ENCODE data around the gene DNAH14. TPM values are rescaled to one million over a fixed set of nuclear protein-coding genes. Genes with fewer than 3 reads are reported as not detected.

DNAH14 gene
- total RNA-seq, 1 experiment from 2014 or later: 57.3 TPM

DNA sequence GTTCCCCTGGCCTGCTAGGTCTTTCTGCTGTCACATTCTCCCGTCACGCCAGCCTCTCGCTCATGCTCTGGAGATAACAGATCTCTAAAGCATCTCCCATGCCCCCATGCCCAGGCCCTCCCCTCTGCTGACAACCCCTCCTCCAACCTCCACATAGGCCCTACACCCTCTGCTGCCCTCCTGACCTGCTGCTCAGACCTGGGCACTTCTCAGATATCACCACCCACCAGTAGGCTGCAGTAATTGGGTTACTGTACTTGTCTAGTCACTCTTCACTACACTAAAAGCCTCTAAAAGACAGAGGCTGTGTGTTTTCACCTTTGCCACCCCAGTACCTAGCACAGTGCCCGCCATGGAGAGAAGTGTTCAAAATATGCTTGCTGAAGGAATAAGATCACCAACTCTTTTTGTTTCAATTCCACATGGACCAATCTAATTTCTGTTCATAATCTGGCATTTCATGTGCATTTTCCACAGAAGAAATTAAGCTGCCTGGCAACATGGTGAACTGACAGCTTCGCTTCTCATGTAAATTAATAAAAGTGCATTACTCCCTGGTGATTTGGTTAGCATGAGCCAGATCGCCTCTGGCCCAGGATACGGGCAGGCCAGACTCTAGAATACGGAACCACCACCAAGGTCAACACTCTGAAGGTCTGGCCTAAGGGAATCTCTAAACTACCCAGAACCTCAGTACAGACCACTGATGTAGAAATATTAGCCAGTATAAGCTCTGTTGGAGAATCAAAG lies 477.7 kb downstream of the DNAH14 start:
- H3K4me1 Mint-ChIP-seq (ENCODE audit: low read depth, unreplicated experiment): peaks cover 8% of the 10 kb centered on the region
- Histone ChIP-seq H3K27me3 (replicated peaks; ENCODE audit: control insufficient read depth, insufficient read depth, low read length) (no peaks in the 10 kb centered on the region), H3K9me3 (no peaks in the 10 kb centered on the region), H3K4me1 (peaks cover 14% of the 10 kb centered on the region; the same call in 1 of the 2 replicates), H3K36me3 (ENCODE audit: control insufficient read depth, insufficient read depth, low read length) (peaks cover 4% of the 10 kb centered on the region; the same call in 1 of the 2 replicates), H3K4me3 (ENCODE audit: low read depth, low read length) (no peak overlapping the region)
- intact Hi-C loops (cut with micrococcal nuclease; ENCODE audit: unreplicated experiment): no loop called here
- ChIA-PET CTCF (no interaction called here), POLR2A (no interaction called here)
- no peaks in the 10 kb centered on the region for H3K27me3 Mint-ChIP-seq (ENCODE audit: insufficient read depth, unreplicated experiment)
- TF ChIP-seq, protein P1, sequence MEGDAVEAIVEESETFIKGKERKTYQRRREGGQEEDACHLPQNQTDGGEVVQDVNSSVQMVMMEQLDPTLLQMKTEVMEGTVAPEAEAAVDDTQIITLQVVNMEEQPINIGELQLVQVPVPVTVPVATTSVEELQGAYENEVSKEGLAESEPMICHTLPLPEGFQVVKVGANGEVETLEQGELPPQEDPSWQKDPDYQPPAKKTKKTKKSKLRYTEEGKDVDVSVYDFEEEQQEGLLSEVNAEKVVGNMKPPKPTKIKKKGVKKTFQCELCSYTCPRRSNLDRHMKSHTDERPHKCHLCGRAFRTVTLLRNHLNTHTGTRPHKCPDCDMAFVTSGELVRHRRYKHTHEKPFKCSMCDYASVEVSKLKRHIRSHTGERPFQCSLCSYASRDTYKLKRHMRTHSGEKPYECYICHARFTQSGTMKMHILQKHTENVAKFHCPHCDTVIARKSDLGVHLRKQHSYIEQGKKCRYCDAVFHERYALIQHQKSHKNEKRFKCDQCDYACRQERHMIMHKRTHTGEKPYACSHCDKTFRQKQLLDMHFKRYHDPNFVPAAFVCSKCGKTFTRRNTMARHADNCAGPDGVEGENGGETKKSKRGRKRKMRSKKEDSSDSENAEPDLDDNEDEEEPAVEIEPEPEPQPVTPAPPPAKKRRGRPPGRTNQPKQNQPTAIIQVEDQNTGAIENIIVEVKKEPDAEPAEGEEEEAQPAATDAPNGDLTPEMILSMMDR (IDR thresholded peaks at IDR 0.05; ENCODE audit: insufficient read depth in 1 of 2, low read depth in 1 of 2, low read length in 1 of 2, severe bottlenecking in 1 of 2, unreplicated experiment in 1 of 2): no peak
- H3K9me3 Mint-ChIP-seq (ENCODE audit: unreplicated experiment): no peaks in the 10 kb centered on the region
- peaks cover 67% of the 10 kb centered on the region for H3K36me3 Mint-ChIP-seq (ENCODE audit: insufficient read depth, unreplicated experiment)
- H3K27ac Mint-ChIP-seq (ENCODE audit: unreplicated experiment): no peak overlapping the region
- BruUV-seq (replicated peaks): no TSS peak
- H3K4me3 Mint-ChIP-seq (ENCODE audit: unreplicated experiment): no peak overlapping the region
- no peak for DNase-seq

DNA sequence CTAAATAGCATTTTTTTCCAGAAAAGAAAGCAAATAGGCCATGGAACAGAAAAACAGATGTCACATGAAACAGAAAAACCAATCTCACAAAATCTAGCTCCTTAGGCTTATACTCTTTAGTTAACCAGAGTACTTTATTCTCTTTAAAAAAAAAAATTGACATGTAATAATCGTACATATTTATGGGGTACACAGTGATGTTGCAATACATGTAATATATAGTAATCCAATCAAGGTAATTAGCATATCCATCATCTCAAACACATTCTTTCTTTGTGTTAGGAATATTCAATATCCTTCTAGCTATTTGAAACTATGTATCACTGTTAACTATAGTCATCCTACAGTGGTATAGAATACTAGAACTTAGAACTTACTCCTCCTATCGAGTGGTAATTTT lies 478.3 kb downstream of the DNAH14 start:
- TF ChIP-seq, protein P1 (IDR thresholded peaks at IDR 0.05; ENCODE audit: insufficient read depth in 1 of 2, low read depth in 1 of 2, low read length in 1 of 2, severe bottlenecking in 1 of 2, unreplicated experiment in 1 of 2): no peak
- H3K4me1 Mint-ChIP-seq (ENCODE audit: low read depth, unreplicated experiment): peaks cover 8% of the 10 kb centered on the region
- H3K4me1 ChIP-seq: peaks cover 17% of the 10 kb centered on the region
- H3K4me3 Mint-ChIP-seq (ENCODE audit: unreplicated experiment): no peak overlapping the region
- no peak for DNase-seq
- intact Hi-C loops (cut with micrococcal nuclease; ENCODE audit: unreplicated experiment): no loop called here
- ChIA-PET POLR2A (no interaction called here), CTCF (no interaction called here)
- H3K9me3 ChIP-seq: no peaks in the 10 kb centered on the region
- no peak overlapping the region for H3K4me3 ChIP-seq (ENCODE audit: low read depth, low read length)
- H3K9me3 Mint-ChIP-seq (ENCODE audit: unreplicated experiment): no peaks in the 10 kb centered on the region
- no peaks in the 10 kb centered on the region for H3K27me3 ChIP-seq (replicated peaks; ENCODE audit: control insufficient read depth, insufficient read depth, low read length)
- peaks cover 4% of the 10 kb centered on the region; the same call in 1 of the 2 replicates for H3K36me3 ChIP-seq (ENCODE audit: control insufficient read depth, insufficient read depth, low read length)
- H3K27ac Mint-ChIP-seq (ENCODE audit: unreplicated experiment): no peak overlapping the region
- BruUV-seq (replicated peaks): no TSS peak
- H3K36me3 Mint-ChIP-seq (ENCODE audit: insufficient read depth, unreplicated experiment): peaks cover 72% of the 10 kb centered on the region
- H3K27me3 Mint-ChIP-seq (ENCODE audit: insufficient read depth, unreplicated experiment): no peaks in the 10 kb centered on the region

DNA sequence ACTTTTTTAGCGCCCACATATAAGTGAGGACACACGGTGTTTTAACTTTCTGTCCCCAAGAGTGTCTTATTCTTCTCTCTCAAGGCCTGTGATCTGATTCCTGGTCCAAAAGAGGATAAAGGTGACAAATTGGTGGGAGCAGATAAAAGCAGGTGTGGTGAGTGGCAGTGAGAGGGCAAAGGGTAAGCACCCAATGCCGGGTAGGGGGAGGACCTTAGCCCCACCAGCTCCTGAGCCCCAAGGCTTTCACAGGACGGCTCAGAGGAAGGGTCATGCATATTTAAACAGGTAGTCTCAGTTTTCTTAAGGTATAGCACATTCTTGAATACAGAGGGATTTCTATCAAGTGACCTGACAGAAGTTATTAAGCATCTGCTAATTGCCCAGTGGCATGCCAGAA lies 478.8 kb downstream of the DNAH14 start:
- no peak for DNase-seq
- TF ChIP-seq, protein P1 (IDR thresholded peaks at IDR 0.05; ENCODE audit: insufficient read depth in 1 of 2, low read depth in 1 of 2, low read length in 1 of 2, severe bottlenecking in 1 of 2, unreplicated experiment in 1 of 2): no peak
- no peak overlapping the region for H3K4me3 Mint-ChIP-seq (ENCODE audit: unreplicated experiment)

More for the DNA sequence above, 478.8 kb downstream of the DNAH14 start:
- Mint-ChIP-seq H3K9me3 (ENCODE audit: unreplicated experiment) (no peaks in the 10 kb centered on the region), H3K36me3 (ENCODE audit: insufficient read depth, unreplicated experiment) (peaks cover 72% of the 10 kb centered on the region), H3K27ac (ENCODE audit: unreplicated experiment) (no peak overlapping the region), H3K27me3 (ENCODE audit: insufficient read depth, unreplicated experiment) (no peaks in the 10 kb centered on the region), H3K4me1 (ENCODE audit: low read depth, unreplicated experiment) (peaks cover 8% of the 10 kb centered on the region)
- BruUV-seq (replicated peaks): no TSS peak
- Histone ChIP-seq H3K27me3 (replicated peaks; ENCODE audit: control insufficient read depth, insufficient read depth, low read length) (no peaks in the 10 kb centered on the region), H3K4me1 (peaks cover 22% of the 10 kb centered on the region), H3K4me3 (ENCODE audit: low read depth, low read length) (no peak overlapping the region), H3K36me3 (ENCODE audit: control insufficient read depth, insufficient read depth, low read length) (peaks cover 4% of the 10 kb centered on the region; the same call in 1 of the 2 replicates), H3K9me3 (no peaks in the 10 kb centered on the region)
- POLR2A ChIA-PET: no interaction called here
- CTCF ChIA-PET: interaction anchor here (0.7 kb wide), 1 partner anchor 10 kb away, joined by 4 read pairs; no protein-coding TSS in a partner anchor
- intact Hi-C loops (cut with micrococcal nuclease; ENCODE audit: unreplicated experiment): no loop called here

All from Caco-2 (cell line).